B cell (primary cell): ENCODE measurements around the gene DPYD.

Experiments
- CTCF ChIP-seq: fragments of 200-600 bp; IDR thresholded peaks from one replicate; pipeline ENCODE4 v1.8.0; 2022; ENCODE audit warnings: antibody characterized with exemption, mild to moderate bottlenecking
- EZH2 ChIP-seq: IDR thresholded peaks from 2 replicates; pipeline ENCODE4 v1.6.1; 2012; ENCODE audit warnings: borderline replicate concordance, low read depth, mild to moderate bottlenecking, moderate library complexity, low read length; ENCODE audit not compliant: insufficient read depth, poor library complexity, severe bottlenecking

DNA sequence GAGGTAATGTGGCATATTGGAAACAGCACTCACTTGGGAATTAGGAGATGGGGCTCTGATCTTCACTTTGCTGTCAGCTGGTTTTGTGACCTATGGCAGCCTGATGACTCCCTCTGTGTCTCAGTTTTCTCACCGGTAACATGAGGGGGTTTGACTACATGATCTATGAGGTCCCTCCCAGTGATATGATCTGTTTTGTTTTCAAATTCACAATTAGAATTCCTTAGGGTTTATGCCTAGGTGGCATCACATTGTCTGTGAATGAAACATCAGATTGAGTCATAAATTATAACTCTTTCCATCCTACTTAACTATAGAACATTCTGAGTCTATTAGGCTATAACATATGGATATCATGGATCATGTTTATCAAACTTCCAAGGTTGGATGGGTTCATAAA is 812.7 kb downstream of the DPYD start:
- no peak for TF ChIP-seq CTCF
- TF ChIP-seq EZH2: no peak
